GM23338 (cell line): ENCODE data around the gene PPM1H. TPM values are rescaled to one million over a fixed set of nuclear protein-coding genes. Genes with fewer than 3 reads are reported as not detected.

Source experiments
- ATAC-seq: fragments of 200-7000 bp; cut with Tn5 transposase; 3 replicates; pipeline ENCODE4 v1.9.1; 2020
- DNase-seq: peaks from one replicate; pipeline ENCODE4 v3.0.0-alpha.2; 2015; ENCODE audit warnings: low spot score
- H2AFZ ChIP-seq: fragments of 200-600 bp; sonication (generic); 2 replicates; pipeline ENCODE4 v1.8.0; 2016; ENCODE audit warnings: antibody characterized with exemption, mild to moderate bottlenecking, moderate library complexity
- H3F3A ChIP-seq: fragments of 200-600 bp; sonication (generic); replicated peaks from 2 replicates; pipeline ENCODE4 v1.8.0; 2017; ENCODE audit warnings: antibody characterized with exemption, mixed run types, low read depth
- H3K27ac ChIP-seq: fragments of 200-600 bp; sonication (generic); 2 replicates; pipeline ENCODE4 v1.6.1; 2016; ENCODE audit warnings: low read depth
- H3K27me3 ChIP-seq: fragments of 200-600 bp; sonication (generic); 2 replicates; pipeline ENCODE4 v1.8.0; 2016; ENCODE audit warnings: mild to moderate bottlenecking, mixed run types, moderate library complexity; ENCODE audit not compliant: insufficient read depth
- H3K36me3 ChIP-seq: fragments of 200-600 bp; sonication (generic); 2 replicates; pipeline ENCODE4 v1.8.0; 2016; ENCODE audit warnings: mild to moderate bottlenecking; ENCODE audit not compliant: insufficient read depth
- H3K4me1 ChIP-seq: fragments of 200-600 bp; sonication (generic); 2 replicates; pipeline ENCODE4 v1.8.0; 2016; ENCODE audit warnings: mild to moderate bottlenecking, moderate library complexity; ENCODE audit not compliant: insufficient read depth
- H3K4me2 ChIP-seq: fragments of 200-600 bp; sonication (generic); 2 replicates; pipeline ENCODE4 v1.7.1; 2017; ENCODE audit warnings: mixed run types
- H3K4me3 ChIP-seq: fragments of 200-600 bp; sonication (generic); 2 replicates; pipeline ENCODE4 v1.6.1; 2016; ENCODE audit warnings: mixed run types
- H3K79me2 ChIP-seq: fragments of 200-600 bp; sonication (generic); replicated peaks from 2 replicates; pipeline ENCODE4 v1.8.0; 2017; ENCODE audit warnings: mild to moderate bottlenecking; ENCODE audit not compliant: insufficient read depth
- H3K9me2 ChIP-seq: fragments of 200-600 bp; sonication (generic); 2 replicates; pipeline ENCODE4 v1.8.0; 2017; ENCODE audit not compliant: insufficient read depth
- H4K20me1 ChIP-seq: fragments of 200-600 bp; sonication (generic); replicated peaks from 2 replicates; pipeline ENCODE4 v1.8.0; 2017; ENCODE audit warnings: mild to moderate bottlenecking; ENCODE audit not compliant: insufficient read depth
- H3K27ac Mint-ChIP-seq: 2 replicates; pipeline ENCODE4 v1.8.0; 2020; ENCODE audit warnings: inconsistent platforms, mild to moderate bottlenecking, moderate library complexity, mixed read lengths
- H3K27me3 Mint-ChIP-seq: 3 replicates; pipeline ENCODE4 v1.8.0; 2022; ENCODE audit warnings: low read depth, mild to moderate bottlenecking, moderate library complexity, mixed read lengths, inconsistent platforms; ENCODE audit not compliant: insufficient read depth, poor library complexity
- H3K36me3 Mint-ChIP-seq: 3 replicates; pipeline ENCODE4 v1.8.0; 2021; ENCODE audit warnings: low read depth, mild to moderate bottlenecking, inconsistent platforms, moderate library complexity, mixed read lengths
- H3K4me1 Mint-ChIP-seq: 3 replicates; pipeline ENCODE4 v1.8.0; 2020; ENCODE audit warnings: mild to moderate bottlenecking, inconsistent platforms, mixed read lengths
- H3K4me3 Mint-ChIP-seq: 3 replicates; pipeline ENCODE4 v1.8.0; 2021; ENCODE audit warnings: moderate library complexity, mild to moderate bottlenecking, inconsistent platforms, mixed read lengths
- H3K9me3 Mint-ChIP-seq: 3 replicates; pipeline ENCODE4 v1.8.0; 2020; ENCODE audit warnings: moderate library complexity, mild to moderate bottlenecking, inconsistent platforms, mixed read lengths
- EZH2 ChIP-seq: fragments of 200-600 bp; sonication (generic); IDR thresholded peaks from one replicate; pipeline ENCODE4 v1.8.0; 2017; ENCODE audit warnings: antibody characterized with exemption, mild to moderate bottlenecking, low read depth; ENCODE audit not compliant: unreplicated experiment
- EZH2phosphoT487 ChIP-seq: fragments of 200-600 bp; sonication (generic); IDR thresholded peaks from one replicate; pipeline ENCODE4 v1.8.1; 2018; ENCODE audit warnings: antibody characterized with exemption; ENCODE audit not compliant: unreplicated experiment
- STAT1 ChIP-seq: IDR thresholded peaks from one replicate; pipeline ENCODE4 v1.6.1; 2016; ENCODE audit warnings: antibody characterized with exemption; ENCODE audit not compliant: unreplicated experiment
- polyA plus RNA-seq: library from polyadenylated mRNA; unstranded; fragments of >200 nt; fragmentation: Nextera tagmentation; extraction: Ambion mirVana; gene quantifications from 2 replicates; pipeline ENCODE4 v1.2.1, GENCODE V29; 2016
- total RNA-seq: library from RNA; depleted of rRNA; stranded (reverse); fragments of >200 nt; shearing (Covaris generic); gene quantifications from 2 replicates; pipeline ENCODE4 v1.2.3, GENCODE V29; 2014
- TF ChIP-seq, protein P1 (sequence below): IDR thresholded peaks from one replicate; pipeline ENCODE4 v1.6.1; 2018; ENCODE audit warnings: antibody characterized with exemption; ENCODE audit not compliant: unreplicated experiment
- TF ChIP-seq, protein P2 (sequence below), 2 experiments: fragments of 200-600 bp in 1 of 2; sonication (generic) in 1 of 2; conservative IDR thresholded peaks; 2 replicates each; pipeline versions ENCODE4 v1.5.1 to v1.6.1; 2016 to 2017; ENCODE audit warnings: antibody characterized with exemption in 2 of 2, low read depth in 2 of 2, mild to moderate bottlenecking in 2 of 2, moderate library complexity in 1 of 2

PPM1H gene
- total and polyA plus RNA-seq, 2 experiments from 2014 or later: 11.4 to 41.2 TPM

GRCh38 chr12:62793256-62794217 is 141.4 kb downstream of the PPM1H start:
- no peak overlapping the region for H3K4me3 Mint-ChIP-seq

DNA sequence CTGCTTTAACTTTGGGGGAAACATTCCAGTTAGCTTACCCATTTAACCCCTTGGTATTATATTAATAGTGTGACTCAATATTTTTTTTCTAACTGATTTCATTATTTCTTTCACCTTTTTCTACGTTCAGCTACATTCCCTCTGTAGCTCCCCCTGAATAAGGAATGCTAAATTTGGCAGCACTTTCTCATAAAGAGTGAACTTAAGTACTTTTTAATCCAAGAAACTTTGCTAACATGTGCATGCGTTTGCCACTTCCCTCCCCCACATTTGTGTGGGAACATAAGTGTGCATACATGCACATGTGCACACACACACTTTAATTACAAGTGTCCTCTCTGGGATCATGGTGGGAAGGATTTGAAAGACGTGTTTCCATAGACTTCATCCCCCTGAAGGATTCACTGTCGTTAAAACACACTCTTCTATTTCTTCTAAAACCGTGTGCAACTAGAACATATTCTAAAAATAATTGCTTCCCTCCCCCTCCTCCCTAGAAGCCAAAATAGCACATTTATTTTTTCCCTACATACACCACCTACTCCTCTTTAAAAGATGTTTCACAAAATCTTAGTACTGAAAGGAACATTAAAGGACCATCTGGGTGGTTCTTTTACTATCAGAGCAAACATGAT is 142.6 kb downstream of the PPM1H start:
- H3K4me3 Mint-ChIP-seq: no peak overlapping the region
- H3K9me3 Mint-ChIP-seq: no peaks in the 10 kb centered on the region
- H3K27ac Mint-ChIP-seq: peak overlapping the region; percentile 62
- TF ChIP-seq, protein P1, sequence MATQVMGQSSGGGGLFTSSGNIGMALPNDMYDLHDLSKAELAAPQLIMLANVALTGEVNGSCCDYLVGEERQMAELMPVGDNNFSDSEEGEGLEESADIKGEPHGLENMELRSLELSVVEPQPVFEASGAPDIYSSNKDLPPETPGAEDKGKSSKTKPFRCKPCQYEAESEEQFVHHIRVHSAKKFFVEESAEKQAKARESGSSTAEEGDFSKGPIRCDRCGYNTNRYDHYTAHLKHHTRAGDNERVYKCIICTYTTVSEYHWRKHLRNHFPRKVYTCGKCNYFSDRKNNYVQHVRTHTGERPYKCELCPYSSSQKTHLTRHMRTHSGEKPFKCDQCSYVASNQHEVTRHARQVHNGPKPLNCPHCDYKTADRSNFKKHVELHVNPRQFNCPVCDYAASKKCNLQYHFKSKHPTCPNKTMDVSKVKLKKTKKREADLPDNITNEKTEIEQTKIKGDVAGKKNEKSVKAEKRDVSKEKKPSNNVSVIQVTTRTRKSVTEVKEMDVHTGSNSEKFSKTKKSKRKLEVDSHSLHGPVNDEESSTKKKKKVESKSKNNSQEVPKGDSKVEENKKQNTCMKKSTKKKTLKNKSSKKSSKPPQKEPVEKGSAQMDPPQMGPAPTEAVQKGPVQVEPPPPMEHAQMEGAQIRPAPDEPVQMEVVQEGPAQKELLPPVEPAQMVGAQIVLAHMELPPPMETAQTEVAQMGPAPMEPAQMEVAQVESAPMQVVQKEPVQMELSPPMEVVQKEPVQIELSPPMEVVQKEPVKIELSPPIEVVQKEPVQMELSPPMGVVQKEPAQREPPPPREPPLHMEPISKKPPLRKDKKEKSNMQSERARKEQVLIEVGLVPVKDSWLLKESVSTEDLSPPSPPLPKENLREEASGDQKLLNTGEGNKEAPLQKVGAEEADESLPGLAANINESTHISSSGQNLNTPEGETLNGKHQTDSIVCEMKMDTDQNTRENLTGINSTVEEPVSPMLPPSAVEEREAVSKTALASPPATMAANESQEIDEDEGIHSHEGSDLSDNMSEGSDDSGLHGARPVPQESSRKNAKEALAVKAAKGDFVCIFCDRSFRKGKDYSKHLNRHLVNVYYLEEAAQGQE: no peak
- TF ChIP-seq EZH2phosphoT487: no peak
- TF ChIP-seq EZH2: no peak
- TF ChIP-seq, protein P2, sequence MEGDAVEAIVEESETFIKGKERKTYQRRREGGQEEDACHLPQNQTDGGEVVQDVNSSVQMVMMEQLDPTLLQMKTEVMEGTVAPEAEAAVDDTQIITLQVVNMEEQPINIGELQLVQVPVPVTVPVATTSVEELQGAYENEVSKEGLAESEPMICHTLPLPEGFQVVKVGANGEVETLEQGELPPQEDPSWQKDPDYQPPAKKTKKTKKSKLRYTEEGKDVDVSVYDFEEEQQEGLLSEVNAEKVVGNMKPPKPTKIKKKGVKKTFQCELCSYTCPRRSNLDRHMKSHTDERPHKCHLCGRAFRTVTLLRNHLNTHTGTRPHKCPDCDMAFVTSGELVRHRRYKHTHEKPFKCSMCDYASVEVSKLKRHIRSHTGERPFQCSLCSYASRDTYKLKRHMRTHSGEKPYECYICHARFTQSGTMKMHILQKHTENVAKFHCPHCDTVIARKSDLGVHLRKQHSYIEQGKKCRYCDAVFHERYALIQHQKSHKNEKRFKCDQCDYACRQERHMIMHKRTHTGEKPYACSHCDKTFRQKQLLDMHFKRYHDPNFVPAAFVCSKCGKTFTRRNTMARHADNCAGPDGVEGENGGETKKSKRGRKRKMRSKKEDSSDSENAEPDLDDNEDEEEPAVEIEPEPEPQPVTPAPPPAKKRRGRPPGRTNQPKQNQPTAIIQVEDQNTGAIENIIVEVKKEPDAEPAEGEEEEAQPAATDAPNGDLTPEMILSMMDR (conservative IDR thresholded peaks at IDR 0.05; ENCODE audit: low read depth in 2 of 2): no peak
- no peak for TF ChIP-seq STAT1

More at GRCh38 chr12:62793256-62794217, 141.4 kb downstream of the PPM1H start:
- Histone ChIP-seq H4K20me1 (no peaks in the 10 kb centered on the region), H2AFZ (no peak overlapping the region), H3K4me1 (peaks cover 20% of the 10 kb centered on the region), H3K27me3 (no peaks in the 10 kb centered on the region), H3K79me2 (no peaks in the 10 kb centered on the region; the same call in none of the 2 replicates), H3K27ac (peak overlapping the region; percentile 26), H3K4me3 (no peak overlapping the region), H3F3A (no peaks in the 10 kb centered on the region), H3K4me2 (peak overlapping the region; percentile 18), H3K9me2 (no peaks in the 10 kb centered on the region), H3K36me3 (no peaks in the 10 kb centered on the region)
- H3K27ac Mint-ChIP-seq: peak overlapping the region; percentile 96
- peaks cover 31% of the 10 kb centered on the region for H3K4me1 Mint-ChIP-seq
- H3K27me3 Mint-ChIP-seq: peaks cover 2% of the 10 kb centered on the region
- ATAC-seq: peak; percentile 67
- TF ChIP-seq, protein P2 (conservative IDR thresholded peaks at IDR 0.05; ENCODE audit: low read depth in 2 of 2): peak; percentile 92 to 95
- TF ChIP-seq, protein P1: no peak
- H3K9me3 Mint-ChIP-seq: no peaks in the 10 kb centered on the region
- H3K36me3 Mint-ChIP-seq: no peaks in the 10 kb centered on the region; the same call in 2 of the 3 replicates
- peak; percentile 89 for DNase-seq

More for the DNA sequence above, 142.6 kb downstream of the PPM1H start:
- Histone ChIP-seq H3K9me2 (no peaks in the 10 kb centered on the region), H2AFZ (no peak overlapping the region), H3K4me2 (peak overlapping the region; percentile 18; the same call in 1 of the 2 replicates), H3K79me2 (no peaks in the 10 kb centered on the region; the same call in none of the 2 replicates), H3K4me3 (no peak overlapping the region), H3K36me3 (no peaks in the 10 kb centered on the region), H3K27ac (no peak overlapping the region), H3K4me1 (peaks cover 29% of the 10 kb centered on the region), H3K27me3 (no peaks in the 10 kb centered on the region), H3F3A (no peaks in the 10 kb centered on the region), H4K20me1 (no peaks in the 10 kb centered on the region)
- ATAC-seq (no peak), DNase-seq (no peak)
- peaks cover 2% of the 10 kb centered on the region for H3K27me3 Mint-ChIP-seq
- no peaks in the 10 kb centered on the region; the same call in 2 of the 3 replicates for H3K36me3 Mint-ChIP-seq
- peaks cover 31% of the 10 kb centered on the region for H3K4me1 Mint-ChIP-seq
